A673 (cell line): ENCODE measurements around the gene AFAP1. TPM values are rescaled to one million over a fixed set of nuclear protein-coding genes. Genes with fewer than 3 reads are reported as not detected.

ENCODE experiments used
- BruUV-seq: library from RNA; stranded (reverse); fragments of 400-500 nt; replicated peaks from 2 replicates; lab custom pipeline; 2021; lab: Mats Ljungman, UMichigan
- CTCF ChIA-PET: fragments of 300-600 bp; sonication (Branson Sonifier 250); formaldehyde crosslinking; loops from one replicate; lab custom pipeline; 2022; ENCODE audit warnings: antibody characterized with exemption; lab: Charles Lee
- POLR2A ChIA-PET: fragments of 300-600 bp; sonication (Branson Sonifier 250); formaldehyde crosslinking; loops from one replicate; lab custom pipeline; 2022; ENCODE audit warnings: antibody characterized with exemption; ENCODE audit not compliant: low non-redundant PET; lab: Charles Lee
- DNase-seq: peaks from one replicate; pipeline ENCODE4 v3.0.0-alpha.2; 2015; ENCODE audit warnings: low spot score
- H3K27ac ChIP-seq: fragments of 200-600 bp; sonication (generic); 2 replicates; pipeline ENCODE4 v1.5.1; 2016; ENCODE audit warnings: mixed run types, low read depth, mild to moderate bottlenecking, mixed read lengths, antibody characterized with exemption, low read length; ENCODE audit not compliant: poor library complexity, severe bottlenecking
- H3K27me3 ChIP-seq: fragments of 200-600 bp; sonication (generic); replicated peaks from 2 replicates; pipeline ENCODE4 v1.6.1; 2017; ENCODE audit warnings: mixed run types, low read depth, mild to moderate bottlenecking, mixed read lengths, antibody characterized with exemption, low read length; ENCODE audit not compliant: insufficient read depth, poor library complexity
- H3K36me3 ChIP-seq: fragments of 200-600 bp; sonication (generic); 2 replicates; pipeline ENCODE4 v1.6.1; 2016; ENCODE audit warnings: mixed run types, mild to moderate bottlenecking, mixed read lengths, antibody characterized with exemption, low read length; ENCODE audit not compliant: insufficient read depth, poor library complexity, severe bottlenecking
- H3K4me1 ChIP-seq: fragments of 200-600 bp; sonication (generic); 2 replicates; pipeline ENCODE4 v1.6.1; 2017; ENCODE audit warnings: mixed run types, mild to moderate bottlenecking, mixed read lengths, antibody characterized with exemption, low read length; ENCODE audit not compliant: insufficient read depth, poor library complexity, severe bottlenecking
- H3K4me3 ChIP-seq: fragments of 200-600 bp; sonication (generic); 2 replicates; pipeline ENCODE4 v1.5.1; 2016; ENCODE audit warnings: low read depth, mixed run types, mild to moderate bottlenecking, mixed read lengths, low read length; ENCODE audit not compliant: poor library complexity, severe bottlenecking
- H3K9me3 ChIP-seq: fragments of 200-600 bp; sonication (generic); 2 replicates; pipeline ENCODE4 v1.6.1; 2016; ENCODE audit warnings: mixed run types, low read depth, mild to moderate bottlenecking, mixed read lengths, antibody characterized with exemption, low read length; ENCODE audit not compliant: poor library complexity, severe bottlenecking
- EZH2 ChIP-seq: fragments of 200-600 bp; sonication (generic); IDR thresholded peaks from 2 replicates; pipeline ENCODE4 v1.6.1; 2017; ENCODE audit warnings: borderline replicate concordance, low read depth, mild to moderate bottlenecking, mixed read lengths, antibody characterized with exemption, low read length; ENCODE audit not compliant: poor library complexity, severe bottlenecking
- intact Hi-C: fragments of 100-400 bp; cut with micrococcal nuclease; formaldehyde crosslinking; loops from one replicate; pipeline ENCODE4 v1.10.0; 2022; ENCODE audit not compliant: unreplicated experiment
- total RNA-seq: library from RNA; stranded (reverse); gene quantifications from 2 replicates; pipeline ENCODE4 v1.2.3, GENCODE V29; 2021
- TF ChIP-seq, protein P1 (sequence below): fragments of 300-800, 200-600 bp; sonication (generic); conservative IDR thresholded peaks from 2 replicates; pipeline ENCODE4 v1.5.1; 2017; ENCODE audit warnings: low read depth, mild to moderate bottlenecking, antibody characterized with exemption, low read length, moderate library complexity, mixed read lengths

Gene AFAP1
- total RNA-seq, 1 experiment from 2014 or later: 42.6 TPM

DNA sequence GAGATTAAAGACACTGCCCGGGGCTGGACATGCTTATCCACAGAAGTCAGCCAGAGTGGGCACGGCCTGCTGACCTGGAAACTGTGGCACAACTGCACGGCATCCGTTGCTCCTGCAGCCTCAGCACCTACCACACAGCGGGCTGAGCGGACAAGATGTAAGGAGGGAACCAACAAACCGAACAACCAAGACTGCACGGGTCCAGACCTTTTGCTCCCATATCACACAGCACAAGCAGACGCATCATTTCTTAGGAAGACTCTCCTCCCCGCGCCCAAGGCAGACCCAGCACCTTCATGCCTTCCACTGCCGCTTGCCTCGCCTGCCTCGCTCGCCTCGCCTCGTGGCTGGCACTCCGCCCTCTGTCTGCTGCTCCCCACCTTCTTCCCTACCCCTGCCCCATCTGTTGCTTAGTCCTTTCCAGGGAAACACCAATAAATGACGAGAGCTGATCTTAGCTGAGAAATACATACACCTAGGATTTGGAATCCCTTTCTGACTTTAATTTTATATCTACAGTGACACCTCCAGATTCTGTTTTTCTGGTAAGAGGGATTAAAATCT lies 79.0 kb downstream of the AFAP1 start:
- no peaks in the 10 kb centered on the region for H3K27me3 ChIP-seq
- peaks cover 65% of the 10 kb centered on the region for H3K4me1 ChIP-seq
- CTCF ChIA-PET: no interaction called here

DNA sequence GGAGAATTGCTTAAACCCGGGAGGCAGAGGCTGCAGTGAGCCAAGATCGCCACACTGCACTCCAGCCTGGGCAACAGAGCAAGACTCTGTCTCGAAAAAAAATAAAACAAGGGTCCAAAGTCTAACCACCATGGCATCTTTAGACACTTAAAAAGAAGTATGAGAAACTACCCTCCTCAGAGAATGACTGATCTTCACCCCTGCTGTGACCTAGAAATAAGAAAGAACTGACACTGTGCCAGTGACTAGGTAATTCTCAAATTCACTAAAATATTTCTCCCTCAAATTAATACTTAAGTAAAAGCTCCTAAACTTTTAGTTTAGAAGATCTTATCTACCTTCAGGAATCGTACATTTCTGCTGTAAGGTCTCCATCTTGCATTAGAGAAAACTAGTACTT lies 80.3 kb downstream of the AFAP1 start:
- ChIA-PET POLR2A (no interaction called here), CTCF (no interaction called here)
- no peak for TF ChIP-seq EZH2
- TF ChIP-seq, protein P1, sequence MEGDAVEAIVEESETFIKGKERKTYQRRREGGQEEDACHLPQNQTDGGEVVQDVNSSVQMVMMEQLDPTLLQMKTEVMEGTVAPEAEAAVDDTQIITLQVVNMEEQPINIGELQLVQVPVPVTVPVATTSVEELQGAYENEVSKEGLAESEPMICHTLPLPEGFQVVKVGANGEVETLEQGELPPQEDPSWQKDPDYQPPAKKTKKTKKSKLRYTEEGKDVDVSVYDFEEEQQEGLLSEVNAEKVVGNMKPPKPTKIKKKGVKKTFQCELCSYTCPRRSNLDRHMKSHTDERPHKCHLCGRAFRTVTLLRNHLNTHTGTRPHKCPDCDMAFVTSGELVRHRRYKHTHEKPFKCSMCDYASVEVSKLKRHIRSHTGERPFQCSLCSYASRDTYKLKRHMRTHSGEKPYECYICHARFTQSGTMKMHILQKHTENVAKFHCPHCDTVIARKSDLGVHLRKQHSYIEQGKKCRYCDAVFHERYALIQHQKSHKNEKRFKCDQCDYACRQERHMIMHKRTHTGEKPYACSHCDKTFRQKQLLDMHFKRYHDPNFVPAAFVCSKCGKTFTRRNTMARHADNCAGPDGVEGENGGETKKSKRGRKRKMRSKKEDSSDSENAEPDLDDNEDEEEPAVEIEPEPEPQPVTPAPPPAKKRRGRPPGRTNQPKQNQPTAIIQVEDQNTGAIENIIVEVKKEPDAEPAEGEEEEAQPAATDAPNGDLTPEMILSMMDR: no peak
- no peak overlapping the region for H3K27ac ChIP-seq
- no TSS peak for BruUV-seq
- intact Hi-C loops: no loop called here
- no peak overlapping the region for H3K4me3 ChIP-seq
- peaks cover 65% of the 10 kb centered on the region for H3K4me1 ChIP-seq
- H3K27me3 ChIP-seq: no peaks in the 10 kb centered on the region
- no peak for DNase-seq
- peaks cover 10% of the 10 kb centered on the region for H3K36me3 ChIP-seq
- no peaks in the 10 kb centered on the region for H3K9me3 ChIP-seq

More for the DNA sequence above, 79.0 kb downstream of the AFAP1 start:
- no peak for TF ChIP-seq EZH2
- TF ChIP-seq, protein P1: no peak
- no peak for DNase-seq
- BruUV-seq: no TSS peak
- peak overlapping the region; percentile 83 for H3K27ac ChIP-seq
- no peaks in the 10 kb centered on the region for H3K9me3 ChIP-seq
- POLR2A ChIA-PET: no interaction called here
- peak overlapping the region; percentile 20 for H3K4me3 ChIP-seq
- intact Hi-C loops: no loop called here
- no peaks in the 10 kb centered on the region for H3K36me3 ChIP-seq

DNA sequence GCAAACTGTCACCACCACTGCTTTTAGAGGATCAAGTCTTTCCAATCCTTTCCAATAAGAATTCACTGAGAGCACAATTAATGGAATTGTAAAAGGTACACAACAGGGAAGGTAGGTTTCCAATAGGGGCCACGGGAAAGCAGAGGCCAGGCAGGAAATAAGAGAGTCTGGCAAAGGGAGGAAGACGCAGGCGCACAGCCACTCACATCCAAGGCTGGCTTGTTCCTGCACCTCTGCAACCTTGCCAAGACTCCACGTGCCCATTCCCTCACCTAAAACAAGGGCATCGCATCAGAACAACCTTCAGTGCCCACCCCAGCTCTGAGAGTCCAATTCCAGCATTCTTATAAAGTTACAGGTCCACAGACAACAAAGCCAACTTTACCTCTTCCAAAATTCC lies 81.2 kb downstream of the AFAP1 start:
- intact Hi-C loops: no loop called here
- Histone ChIP-seq H3K27ac (peak overlapping the region; percentile 80), H3K36me3 (peaks cover 17% of the 10 kb centered on the region), H3K9me3 (no peaks in the 10 kb centered on the region), H3K27me3 (no peaks in the 10 kb centered on the region), H3K4me1 (peaks cover 64% of the 10 kb centered on the region), H3K4me3 (no peak overlapping the region)
- no peak for TF ChIP-seq EZH2
- TF ChIP-seq, protein P1: no peak
- DNase-seq: no peak
- ChIA-PET POLR2A (no interaction called here), CTCF (no interaction called here)
- no TSS peak for BruUV-seq
